A673 (cell line): ENCODE data around the gene EIF1AD.

ENCODE experiments used
- CTCF ChIP-seq: fragments of 300-800, 200-600 bp; sonication (generic); conservative IDR thresholded peaks from 2 replicates; pipeline ENCODE4 v1.5.1; 2017; ENCODE audit warnings: low read depth, mild to moderate bottlenecking, antibody characterized with exemption, low read length, moderate library complexity, mixed read lengths
- EZH2 ChIP-seq: fragments of 200-600 bp; sonication (generic); IDR thresholded peaks from 2 replicates; pipeline ENCODE4 v1.6.1; 2017; ENCODE audit warnings: borderline replicate concordance, low read depth, mild to moderate bottlenecking, mixed read lengths, antibody characterized with exemption, low read length; ENCODE audit not compliant: poor library complexity, severe bottlenecking

DNA sequence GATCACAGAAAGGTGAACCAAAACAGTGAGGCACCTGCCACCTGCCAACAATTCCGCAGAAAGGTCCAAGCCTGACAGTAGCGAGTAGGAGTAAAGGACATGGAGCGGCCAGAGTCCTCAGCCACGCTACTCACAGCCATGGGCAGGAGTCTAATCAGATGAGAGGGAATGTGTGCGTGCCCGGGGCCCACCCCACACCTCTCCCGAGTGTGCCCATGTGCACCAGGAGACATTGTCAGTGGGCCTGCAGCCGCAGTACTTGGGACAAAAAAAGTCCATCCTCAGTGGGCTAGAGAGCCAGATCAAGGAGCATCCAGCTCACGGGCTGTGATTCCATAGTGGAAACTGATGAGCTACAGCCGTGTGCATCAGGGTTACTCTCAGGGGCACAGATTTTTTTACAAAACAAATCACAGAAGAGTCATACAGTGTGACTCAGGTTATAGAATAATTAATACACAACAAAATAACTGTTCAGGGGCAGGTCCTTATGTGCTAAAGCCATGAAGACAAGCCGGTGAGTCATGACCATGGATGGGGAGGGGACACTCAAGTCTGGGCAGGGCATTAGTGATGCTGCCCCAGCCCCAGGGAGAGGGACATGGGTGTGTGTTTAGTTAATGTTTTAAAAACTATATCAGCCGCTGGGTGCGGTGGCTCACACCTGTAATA is 28.4 kb downstream of the EIF1AD start:
- TF ChIP-seq CTCF = no peak
- no peak for TF ChIP-seq EZH2
